Prostate gland (tissue), 2 donors: ENCODE data around the gene C2.

ENCODE experiments used
- CTCF ChIP-seq, 4 experiments: fragments of 200-600 bp in 2 of 4; fragments of 450-650 bp in 2 of 4; sonication (generic) in 2 of 4; IDR thresholded peaks; 1 replicate in 3 of 4; 2 replicates in 1 of 4; pipeline ENCODE4 v1.5.1; 2016 to 2019; ENCODE audit warnings: antibody characterized with exemption in 4 of 4, mild to moderate bottlenecking in 2 of 4, moderate library complexity in 2 of 4
- POLR2A ChIP-seq: fragments of 450-650 bp; IDR thresholded peaks from one replicate; pipeline ENCODE4 v1.6.1; 2016; ENCODE audit warnings: antibody characterized with exemption, mild to moderate bottlenecking

- TF ChIP-seq CTCF (IDR thresholded peaks at IDR 0.05), result no peak
- TF ChIP-seq POLR2A, result no peak
Observed at GRCh38 chr6:31966506-31966905, 39.0 kb downstream of the C2 start.
